ENCODE results near the gene THYN1.

DNA sequence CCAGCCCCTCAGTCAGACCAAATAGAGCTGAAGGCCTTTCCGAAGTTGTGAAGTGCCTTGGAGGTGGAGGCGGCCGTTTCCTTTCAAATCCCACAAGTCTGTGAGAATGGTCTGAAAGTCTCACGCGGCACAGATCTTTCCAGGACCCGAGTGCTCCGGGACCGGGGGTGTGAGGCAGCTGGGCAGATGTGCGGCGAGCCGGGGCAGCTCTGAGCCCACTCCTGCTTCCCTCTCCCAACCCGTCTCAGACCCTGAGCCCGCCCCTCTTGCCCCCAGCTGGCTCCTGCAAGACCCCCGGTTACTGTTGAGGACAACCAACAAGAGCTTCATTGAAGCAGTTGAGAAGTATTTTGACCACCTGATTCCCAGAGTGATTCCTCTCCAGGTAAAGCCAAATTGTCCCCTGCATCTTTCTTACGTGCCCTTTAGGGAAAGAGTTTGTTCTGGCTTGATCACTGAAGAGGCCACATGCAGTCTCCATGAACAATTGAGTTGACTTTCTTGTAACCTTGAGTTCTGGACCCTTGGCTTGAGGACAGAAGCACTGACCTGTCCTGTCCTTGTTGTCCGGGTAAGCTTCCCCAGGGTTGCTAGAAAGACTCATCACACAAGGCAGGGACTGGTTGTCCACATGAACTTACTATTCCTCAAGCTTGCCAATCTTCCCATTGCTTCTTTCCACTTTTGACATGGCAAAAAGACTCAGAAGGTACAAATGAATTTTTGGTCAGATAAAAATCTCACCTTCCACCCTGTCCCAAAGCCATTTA lies 30.5 kb upstream of the THYN1 start:
- TF ChIP-seq CTCF (IDR thresholded peaks at IDR 0.05; ENCODE audit: insufficient read depth, low read length, poor library complexity, severe bottlenecking) (no peak), EZH2phosphoT487 (conservative IDR thresholded peaks at IDR 0.05; ENCODE audit: low read length) (no peak)

All from SU-DHL-6 (cell line).